ENCODE data around the gene RABL6. TPM values are rescaled to one million over a fixed set of nuclear protein-coding genes. Genes with fewer than 3 reads are reported as not detected.

The RABL6 gene
- total RNA-seq, 2 donors from 2014 or later: 55.6 to 59.7 TPM

DNA sequence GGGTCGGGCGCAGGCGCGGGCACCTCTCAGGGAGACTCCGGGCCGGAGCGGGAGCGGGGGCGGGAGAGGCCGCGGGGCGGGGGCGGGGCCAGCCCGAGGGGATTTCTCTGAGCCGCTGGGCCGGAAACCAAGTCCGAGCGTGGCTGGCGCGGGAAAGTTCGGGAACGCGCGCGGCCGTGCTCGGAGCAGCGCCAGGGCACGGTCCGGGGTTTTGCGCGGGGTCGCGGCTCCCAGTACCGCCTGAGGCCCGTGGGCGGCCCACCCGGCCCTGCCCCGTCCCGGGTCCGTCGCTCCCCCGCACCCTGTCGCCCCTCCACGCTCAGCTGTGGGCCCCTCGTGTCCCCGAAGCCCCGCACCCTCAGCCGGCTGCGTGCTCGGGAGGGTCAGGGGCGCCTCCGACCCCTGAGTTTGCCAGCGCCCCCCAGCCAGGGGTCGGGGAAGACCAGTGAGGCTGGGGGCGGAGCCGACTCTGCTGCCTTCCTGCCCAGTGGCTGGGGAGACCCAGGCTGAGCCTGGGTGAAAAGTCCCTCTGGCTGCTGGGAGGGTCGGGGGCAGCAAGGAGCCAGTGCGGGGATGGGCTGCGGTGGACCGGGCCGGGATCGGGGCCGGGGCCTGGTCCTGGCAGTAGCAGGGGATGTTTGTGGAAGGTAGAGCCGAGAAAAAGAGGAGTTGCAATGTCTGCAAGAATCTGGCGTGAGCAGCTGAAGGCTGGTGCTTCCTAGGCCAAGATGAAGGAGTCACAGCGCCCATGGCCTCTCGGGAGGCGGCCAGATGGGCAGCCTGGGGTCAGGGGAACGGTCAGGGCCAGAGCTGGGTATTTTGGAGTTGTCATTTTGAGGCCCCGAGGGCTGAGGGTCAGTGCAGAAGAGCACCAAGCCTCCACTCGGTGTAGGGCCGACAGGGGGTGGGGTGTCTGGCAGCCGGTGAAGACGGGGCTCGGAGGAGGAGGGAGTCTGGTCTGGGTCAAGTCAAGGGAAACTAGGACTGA lies 79.2 kb downstream of the RABL6 start:
- Mint-ChIP-seq H3K36me3 (ENCODE audit: low read depth) (no peaks in the 10 kb centered on the region), H3K4me1 (peaks cover 15% of the 10 kb centered on the region), H3K27ac (peak overlapping the region; percentile 95), H3K4me3 (peak overlapping the region; percentile 88), H3K27me3 (no peaks in the 10 kb centered on the region)
- peak; percentile 75 to 82 (median 80) for DNase-seq
- ATAC-seq: peak; percentile 64
- no peaks in the 10 kb centered on the region for H3K9me3 ChIP-seq (ENCODE audit: control insufficient read depth, low read length, poor library complexity, severe bottlenecking)

DNA sequence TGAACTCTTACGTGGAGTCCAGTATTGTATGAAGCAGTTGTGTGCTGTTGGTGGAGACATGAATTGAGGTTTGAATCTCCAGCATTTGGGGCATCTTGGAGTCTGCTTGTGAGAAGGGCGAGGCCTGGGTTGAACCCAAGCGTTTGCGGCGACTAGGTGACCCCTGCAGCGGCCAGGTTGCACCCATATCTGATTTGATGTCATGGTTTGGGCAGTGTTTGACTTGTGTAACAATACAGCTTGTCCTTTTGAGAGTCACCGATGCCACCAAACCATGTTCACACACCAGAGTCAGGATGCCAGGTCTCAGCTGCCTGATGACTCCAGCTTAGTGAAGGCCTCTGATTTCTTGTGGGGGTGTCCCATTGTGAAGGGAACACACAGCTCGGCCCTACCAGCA lies 80.7 kb downstream of the RABL6 start:
- Mint-ChIP-seq H3K36me3 (ENCODE audit: low read depth) (no peaks in the 10 kb centered on the region), H3K27me3 (no peaks in the 10 kb centered on the region), H3K4me1 (peaks cover 12% of the 10 kb centered on the region), H3K27ac (no peak overlapping the region), H3K4me3 (no peak overlapping the region)
- H3K9me3 ChIP-seq (ENCODE audit: control insufficient read depth, low read length, poor library complexity, severe bottlenecking): no peaks in the 10 kb centered on the region
- DNase-seq: no peak
- no peak for ATAC-seq

- H3K9me3 ChIP-seq (ENCODE audit: control insufficient read depth, low read length, poor library complexity, severe bottlenecking): no peaks in the 10 kb centered on the region
- no peaks in the 10 kb centered on the region for H3K27me3 Mint-ChIP-seq
- peak overlapping the region; percentile 9 for H3K27ac Mint-ChIP-seq
- no peaks in the 10 kb centered on the region for H3K36me3 Mint-ChIP-seq (ENCODE audit: low read depth)
- H3K4me1 Mint-ChIP-seq: peaks cover 20% of the 10 kb centered on the region
- no peak for ATAC-seq
- H3K4me3 Mint-ChIP-seq: no peak overlapping the region
- no peak for DNase-seq
Measured at GRCh38 chr9:136889858-136890257, 82.1 kb downstream of the RABL6 start.

DNA sequence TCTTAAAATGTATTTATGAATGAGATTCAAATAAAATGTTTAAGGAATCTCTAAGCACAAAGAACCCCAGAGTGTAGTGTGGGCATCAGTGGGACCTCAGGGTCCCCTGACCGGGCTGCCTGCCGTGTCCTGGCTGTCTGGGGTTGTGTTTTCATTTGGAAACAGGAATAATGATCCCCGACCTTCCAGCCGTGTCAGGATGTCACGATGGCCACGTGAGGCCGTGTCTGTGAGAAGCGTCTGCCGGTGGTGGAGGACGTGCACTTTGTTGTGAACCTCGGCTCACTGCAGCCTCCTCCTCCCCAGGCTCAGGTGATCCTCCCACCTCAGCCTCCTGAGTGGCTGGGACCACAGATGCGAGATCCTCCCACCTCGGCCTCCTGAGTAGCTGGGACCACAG lies 82.9 kb downstream of the RABL6 start:
- H3K4me1 Mint-ChIP-seq: peaks cover 20% of the 10 kb centered on the region
- H3K27ac Mint-ChIP-seq: no peak overlapping the region
- H3K36me3 Mint-ChIP-seq (ENCODE audit: low read depth): no peaks in the 10 kb centered on the region
- no peak overlapping the region for H3K4me3 Mint-ChIP-seq
- ATAC-seq (no peak), DNase-seq (no peak)
- no peaks in the 10 kb centered on the region for H3K9me3 ChIP-seq (ENCODE audit: control insufficient read depth, low read length, poor library complexity, severe bottlenecking)
- no peaks in the 10 kb centered on the region for H3K27me3 Mint-ChIP-seq

Other genes starting within 250 kb of the RABL6 start
- 1 to 10 TPM in 1 of 2 donors, not detected in 1; 5.7 TPM for gene EGFL7, start 145.0 kb upstream of the RABL6 start, total RNA-seq
- gene AGPAT2, start 120.5 kb upstream of the RABL6 start, total RNA-seq: 1 to 10 TPM; 7.7 to 8.5 TPM
- gene DIPK1B, start 95.4 kb upstream of the RABL6 start, total RNA-seq: 1 to 10 TPM; 1.3 to 3.2 TPM
- gene LCN10, start 65.0 kb upstream of the RABL6 start, total RNA-seq: under 1 TPM in 1 of 2 donors, not detected in 1; 0.90 TPM
- not detected for gene LCN6, start 59.4 kb upstream of the RABL6 start, total RNA-seq
- gene LCN8, start 49.7 kb upstream of the RABL6 start, total RNA-seq: under 1 TPM in 1 of 2 donors, not detected in 1; 0.65 TPM
- not detected for gene LCN15, start 43.4 kb upstream of the RABL6 start, total RNA-seq
- gene TMEM141, start 16.6 kb upstream of the RABL6 start, total RNA-seq: 10 to 100 TPM; 16.5 to 21.8 TPM
- 1 to 10 TPM; 1.8 to 2.2 TPM for gene CCDC183, start 11.6 kb upstream of the RABL6 start, total RNA-seq
- gene AJM1, start 34.5 kb downstream of the RABL6 start, total RNA-seq: 1 to 10 TPM; 2.9 to 3.7 TPM
- 10 to 100 TPM; 33.8 to 36.2 TPM for gene PHPT1, start 41.5 kb downstream of the RABL6 start, total RNA-seq
- 1 to 10 TPM; 3.4 TPM for gene MAMDC4, start 44.4 kb downstream of the RABL6 start, total RNA-seq
- gene EDF1, start 58.4 kb downstream of the RABL6 start, total RNA-seq: 100 to 1,000 TPM; 212 to 224 TPM
- 10 to 100 TPM; 20.8 to 21.4 TPM for gene TRAF2, start 78.6 kb downstream of the RABL6 start, total RNA-seq
- 10 to 100 TPM; 84.3 to 88.4 TPM for gene FBXW5, start 136.8 kb downstream of the RABL6 start, total RNA-seq
- gene C8G, start 137.3 kb downstream of the RABL6 start, total RNA-seq: 1 to 10 TPM; 1.4 to 2.7 TPM
- 1 to 10 TPM; 2.6 to 4.2 TPM for gene LCN12, start 144.3 kb downstream of the RABL6 start, total RNA-seq
- gene PTGDS, start 169.6 kb downstream of the RABL6 start, total RNA-seq: 100 to 1,000 TPM in 1 of 2 donors, 10 to 100 TPM in 1; 21.4 to 166 TPM
- gene LCNL1, start 175.0 kb downstream of the RABL6 start, total RNA-seq: 1 to 10 TPM in 1 of 2 donors, under 1 TPM in 1; 0.96 to 2.9 TPM
- gene PAXX, start 184.5 kb downstream of the RABL6 start, total RNA-seq: 10 to 100 TPM; 85.7 to 89.9 TPM
- 1 to 10 TPM; 1.9 to 2.1 TPM for gene CLIC3, start 188.6 kb downstream of the RABL6 start, total RNA-seq
- gene ABCA2, start 220.3 kb downstream of the RABL6 start, total RNA-seq: 100 to 1,000 TPM; 120 to 131 TPM
- gene FUT7, start 224.1 kb downstream of the RABL6 start, total RNA-seq: 10 to 100 TPM in 1 of 2 donors, 1 to 10 TPM in 1; 7.7 to 10.6 TPM
- 100 to 1,000 TPM; 139 to 202 TPM for gene NPDC1, start 238.2 kb downstream of the RABL6 start, total RNA-seq
- gene ENTPD2, start 246.1 kb downstream of the RABL6 start, total RNA-seq: under 1 TPM in 1 of 2 donors, not detected in 1; 0.20 TPM

All from T-helper 17 cell (primary cell).